GM18499 (cell line): Measurements from ENCODE around the gene OR13A1.
"Not testable (repeated sequence)": the region's sequence is repeated elsewhere in the genome, so short reads cannot be mapped to it uniquely, and the experiment has no call there.

Experiments used
- ATAC-seq: cut with Tn5 transposase; IDR thresholded peaks from one replicate; pipeline ENCODE4 v1.9.1; 2021; ENCODE audit warnings: moderate number of reproducible peaks; ENCODE audit not compliant: insufficient read depth, unreplicated experiment

The OR13A1 gene

GRCh38 chr10:45315508-45315907 is at the start of gene OR13A1:
Gene OR13A1 (minus strand): TSS chr10:45315608. CDS start chr10:45304422, 11,186 bp downstream.
- no peak for ATAC-seq

DNA sequence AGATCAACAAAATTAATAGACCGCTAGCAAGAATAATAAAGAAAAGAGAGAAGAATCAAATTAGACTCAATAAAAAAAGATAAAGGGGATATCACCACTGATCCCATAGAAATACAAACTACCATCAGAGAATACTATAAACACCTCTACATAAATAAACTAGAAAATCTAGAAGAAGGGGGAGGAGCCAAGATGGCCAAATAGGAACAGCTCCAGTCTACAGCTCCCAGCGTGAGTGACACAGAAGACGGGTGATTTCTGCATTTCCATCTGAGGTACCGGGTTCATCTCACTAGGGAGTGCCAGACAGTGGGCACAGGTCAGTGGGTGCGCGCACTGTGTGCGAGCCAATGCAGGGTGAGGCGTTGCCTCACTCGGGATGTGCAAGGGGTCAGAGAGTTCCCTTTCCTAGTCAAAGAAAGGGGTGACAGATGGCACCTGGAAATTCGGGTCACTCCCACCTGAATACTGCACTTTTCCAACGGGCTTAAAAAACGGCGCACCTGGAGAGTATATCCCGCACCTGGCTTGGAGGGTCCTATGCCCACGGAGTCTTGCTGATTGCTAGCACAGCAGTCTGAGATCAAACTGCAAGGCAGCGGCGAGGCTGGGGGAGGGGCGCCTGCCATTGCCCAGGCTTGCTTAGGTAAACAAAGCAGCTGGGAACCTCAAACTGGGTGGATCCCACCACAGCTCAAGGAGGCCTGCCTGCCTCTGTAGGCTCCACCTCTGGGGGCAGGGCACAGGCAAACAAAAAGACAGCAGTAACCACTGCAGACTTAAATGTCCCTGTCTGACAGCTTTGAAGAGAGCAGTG is 46.8 kb upstream of the OR13A1 start:
- ATAC-seq, result not testable (repeated sequence)

DNA sequence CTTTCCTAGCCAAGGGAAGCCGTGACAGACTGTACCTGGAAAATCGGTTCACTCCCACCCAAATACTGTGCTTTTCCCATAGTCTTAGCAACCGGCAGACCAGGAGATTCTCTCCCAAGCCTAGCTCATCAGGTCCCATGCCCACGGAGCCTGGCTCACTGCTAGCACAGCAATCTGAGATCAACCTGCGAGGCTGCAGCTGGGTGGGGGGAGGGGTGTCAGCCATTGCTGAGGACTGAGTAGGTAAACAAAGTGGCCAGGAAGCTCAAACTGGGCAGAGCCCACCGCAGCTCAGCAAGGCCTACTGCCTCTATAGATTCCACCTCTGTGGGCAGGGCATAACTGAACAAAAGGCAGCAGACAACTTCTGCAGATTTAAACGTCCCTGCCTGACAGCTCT is 43.6 kb upstream of the OR13A1 start:
- not testable (repeated sequence) for ATAC-seq

DNA sequence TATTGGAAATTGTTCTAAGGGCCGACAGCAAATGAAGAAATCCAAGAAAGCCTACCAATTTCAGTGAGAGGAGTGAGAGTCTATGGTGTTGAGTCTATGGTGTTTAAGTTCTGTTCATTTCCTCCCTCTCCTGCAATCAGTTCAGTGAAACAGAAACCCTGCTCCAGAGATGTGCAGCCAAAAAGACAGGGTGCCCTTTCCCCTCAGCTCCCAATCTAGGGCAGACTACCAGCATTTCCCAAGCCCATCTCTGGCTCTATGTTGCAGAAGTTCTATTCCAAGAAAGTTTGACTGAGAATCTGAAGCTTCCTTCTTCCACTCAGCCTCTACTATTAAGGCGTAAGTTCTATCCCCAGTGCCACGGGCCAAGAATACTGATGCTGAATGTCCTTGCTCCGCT is 40.1 kb upstream of the OR13A1 start:
- ATAC-seq, result no peak

GRCh38 chr10:45354261-45354660 is 38.9 kb upstream of the OR13A1 start:
- ATAC-seq, result no peak

- no peak for ATAC-seq
Observed at GRCh38 chr10:45353186-45353585, 37.8 kb upstream of the OR13A1 start.

GRCh38 chr10:45348196-45348765 is 32.9 kb upstream of the OR13A1 start:
- ATAC-seq, result not testable (repeated sequence)

DNA sequence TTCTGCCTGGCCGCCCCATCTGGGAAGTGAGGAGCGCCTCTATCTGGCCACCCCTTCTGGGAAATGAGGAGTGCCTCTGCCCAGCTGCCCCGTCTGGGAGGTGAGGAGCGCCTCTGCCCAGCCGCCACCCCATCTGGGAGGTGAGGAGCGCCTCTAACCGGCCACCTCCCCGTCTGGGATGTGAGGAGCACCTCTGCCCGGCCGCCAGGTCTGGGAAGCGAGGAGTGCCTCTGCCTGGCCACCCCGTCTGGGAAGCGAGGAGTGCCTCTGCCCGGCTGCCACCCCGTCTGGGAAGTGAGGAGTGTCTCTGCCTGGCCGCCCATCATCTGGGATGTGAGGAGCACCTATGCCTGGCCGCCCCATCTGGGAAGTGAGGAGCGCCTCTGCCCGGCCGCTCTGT is 32.1 kb upstream of the OR13A1 start:
- not testable (repeated sequence) for ATAC-seq

GRCh38 chr10:45346652-45347335 is 31.4 kb upstream of the OR13A1 start:
- not testable (repeated sequence) for ATAC-seq

DNA sequence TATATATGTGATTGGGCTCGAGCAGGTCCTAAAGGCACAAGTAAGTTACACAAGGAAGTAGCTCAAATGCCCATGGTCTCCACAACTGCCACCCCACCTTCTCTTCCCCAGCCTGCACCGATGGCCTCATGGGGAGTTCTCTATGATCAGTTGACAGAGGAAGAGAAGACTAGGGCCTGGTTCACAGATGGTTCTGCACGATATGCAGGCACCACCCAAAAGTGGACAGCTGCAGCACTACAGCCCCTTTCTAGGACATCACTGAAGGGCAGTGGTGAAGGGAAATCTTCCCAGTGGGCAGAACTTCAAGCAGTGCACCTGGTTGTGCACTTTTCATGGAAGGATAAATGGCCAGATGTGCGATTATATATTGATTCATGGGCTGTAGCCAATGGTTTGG is 25.0 kb upstream of the OR13A1 start:
- not testable (repeated sequence) for ATAC-seq

- ATAC-seq, result no peak
Observed at GRCh38 chr10:45339894-45340293, 24.5 kb upstream of the OR13A1 start.

GRCh38 chr10:45331824-45332223 is 16.4 kb upstream of the OR13A1 start:
- not testable (repeated sequence) for ATAC-seq

- ATAC-seq, result not testable (repeated sequence)
Observed at GRCh38 chr10:45326864-45327263, 11.5 kb upstream of the OR13A1 start.

DNA sequence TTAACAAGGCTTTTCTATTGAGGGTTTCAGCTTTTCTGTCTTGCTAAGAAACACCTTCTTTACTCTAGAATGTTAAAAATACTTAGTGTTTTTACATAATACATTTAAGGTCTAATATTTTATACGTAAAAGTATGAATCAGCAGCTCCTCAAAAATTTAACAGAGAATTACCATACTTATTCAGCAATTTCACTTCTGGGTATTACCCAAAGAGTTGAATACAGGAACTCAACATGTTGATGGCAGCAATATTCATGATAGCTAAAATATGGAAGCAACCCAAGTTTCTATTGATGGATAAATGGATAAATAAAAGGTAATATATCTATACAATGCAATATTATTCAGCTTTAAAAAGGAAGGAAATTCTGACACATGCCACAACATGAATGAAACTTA is 9.7 kb upstream of the OR13A1 start:
- ATAC-seq, result no peak

DNA sequence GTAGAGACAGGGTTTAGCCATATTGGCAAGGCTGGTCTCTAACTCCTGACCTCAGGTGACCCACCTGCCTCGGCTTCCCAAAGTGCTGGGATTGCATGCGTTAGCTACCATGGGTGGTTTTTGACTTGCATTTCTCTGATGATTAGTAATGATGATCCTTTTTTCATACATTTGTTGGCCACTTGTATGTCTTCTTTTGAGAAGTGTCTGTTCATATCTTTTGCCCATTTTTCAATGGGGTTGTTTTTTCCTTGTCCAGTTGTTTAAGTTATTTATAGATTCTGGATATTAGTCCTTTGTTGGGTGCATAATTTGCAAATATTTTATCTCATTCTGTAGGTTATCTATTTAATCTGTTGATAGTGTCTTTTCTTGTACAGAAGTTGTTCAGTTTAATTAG is 4.3 kb upstream of the OR13A1 start:
- ATAC-seq, result no peak

DNA sequence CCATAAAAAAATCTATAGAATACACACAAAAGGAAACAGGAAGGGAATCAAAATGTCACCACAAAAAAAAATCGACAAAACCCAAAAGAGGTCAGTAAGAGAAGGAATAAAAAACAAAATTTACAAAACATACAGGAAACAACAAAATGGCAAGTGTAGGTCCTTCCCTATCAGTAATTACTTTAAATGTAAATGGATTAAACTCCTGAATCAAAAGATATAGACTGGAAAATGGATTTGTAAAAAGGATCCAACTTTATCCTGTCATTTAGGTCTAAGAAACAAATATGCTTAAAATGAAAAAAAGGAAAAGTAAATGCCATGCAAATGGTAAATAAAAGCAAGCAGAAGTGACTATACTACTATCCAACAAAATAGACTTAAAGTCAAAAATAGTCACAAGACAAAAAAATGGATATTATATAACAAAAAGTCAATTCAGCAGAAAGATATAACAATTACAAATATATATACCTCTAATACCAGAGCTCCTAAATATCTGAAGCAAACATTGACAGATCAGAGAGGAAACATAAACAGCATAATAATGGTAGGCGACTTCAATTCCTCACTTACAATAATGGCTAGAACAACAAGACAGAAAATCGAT is 2.0 kb downstream of the OR13A1 start:
- no peak for ATAC-seq

DNA sequence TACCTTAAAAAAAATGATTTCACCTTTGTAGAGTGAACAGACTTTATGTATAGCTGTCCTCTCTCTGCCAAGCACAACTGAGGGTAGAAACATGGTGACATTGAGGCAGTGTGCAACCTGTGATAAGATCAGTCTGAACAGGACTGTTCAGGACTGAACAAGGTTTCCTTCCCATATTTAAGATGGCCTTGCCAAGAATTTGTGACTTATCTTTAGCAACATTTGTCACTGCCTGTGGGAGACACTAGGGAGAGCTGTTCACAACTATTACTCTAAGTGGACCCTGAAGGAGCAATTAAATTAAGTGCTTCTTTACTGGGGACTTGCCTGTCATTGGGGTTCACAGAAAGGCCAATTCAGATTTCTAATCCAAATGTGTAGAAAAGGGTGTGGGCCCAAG is 6.7 kb downstream of the OR13A1 start:
- no peak for ATAC-seq

DNA sequence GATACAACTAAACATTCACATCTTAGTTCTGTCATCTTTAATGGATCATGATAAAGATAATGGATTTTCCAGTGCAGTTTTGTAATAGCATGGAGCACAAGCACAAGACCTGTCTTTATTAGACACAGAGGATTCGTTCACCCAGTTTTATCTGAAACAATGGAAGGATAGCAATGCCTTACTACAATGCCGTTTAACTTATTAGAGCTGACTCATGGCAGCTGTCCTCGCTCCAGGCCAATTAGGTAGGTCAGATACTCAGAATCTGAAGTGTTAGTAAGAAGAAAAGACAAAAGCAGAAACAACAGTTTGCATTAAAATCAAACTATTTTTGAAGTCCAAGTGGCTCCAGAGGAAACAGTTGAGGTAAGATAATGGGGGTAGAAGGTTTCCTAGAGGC is 12.8 kb downstream of the OR13A1 start:
- ATAC-seq, result no peak

DNA sequence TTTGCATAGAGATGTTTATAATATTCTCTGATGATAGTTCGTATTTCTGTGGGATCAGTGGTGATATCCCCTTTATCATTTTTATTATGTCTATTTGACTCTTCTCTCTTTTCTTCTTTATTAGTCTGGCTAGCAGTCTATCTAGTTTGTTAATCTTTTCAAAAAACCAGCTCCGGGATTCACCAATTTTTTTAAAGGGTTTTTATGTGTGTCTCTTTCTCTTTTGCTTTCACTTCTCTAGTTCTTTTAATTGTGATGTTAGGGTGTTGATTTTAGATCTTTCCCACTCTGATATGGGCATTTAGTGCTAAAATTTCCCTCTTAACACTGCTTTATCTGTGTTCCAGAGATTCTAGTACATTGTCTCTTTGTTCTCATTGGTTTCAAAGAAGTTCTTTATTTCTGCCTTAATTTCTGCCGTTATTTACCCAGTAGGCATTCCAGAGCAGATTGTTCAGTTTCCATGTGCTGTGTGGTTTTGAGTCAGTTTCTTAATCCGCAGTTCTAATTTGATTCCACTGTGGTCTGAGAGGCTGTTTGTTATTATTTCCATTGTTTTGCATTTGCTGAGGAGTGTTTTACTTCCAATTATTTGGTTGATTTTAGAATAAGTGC is 17.0 kb downstream of the OR13A1 start:
- not testable (repeated sequence) for ATAC-seq

DNA sequence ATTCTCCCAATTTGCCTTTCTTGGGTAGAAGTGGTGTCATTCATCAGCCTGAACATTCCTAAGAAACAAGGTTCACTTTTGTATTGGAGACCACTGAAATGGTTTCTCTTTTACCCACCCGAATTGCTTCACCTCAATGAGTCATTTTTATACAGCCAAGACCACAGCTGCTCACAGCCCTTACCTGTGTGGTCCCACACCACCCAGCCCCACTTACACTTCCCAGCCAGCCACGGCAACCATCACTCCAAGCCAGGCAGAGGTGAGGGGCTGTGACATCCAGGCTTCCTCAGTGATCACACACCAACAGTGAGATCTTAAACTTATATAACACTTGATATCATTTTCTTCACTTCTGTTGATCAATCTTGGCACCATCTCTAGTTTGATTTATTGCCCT is 20.7 kb downstream of the OR13A1 start:
- ATAC-seq, result no peak
